ENCODE data around the gene WDR81. TPM values are rescaled to one million over a fixed set of nuclear protein-coding genes. Genes with fewer than 3 reads are reported as not detected.

Gene WDR81
- polyA plus RNA-seq, 1 donor from 2014 or later = 21.6 TPM

- Mint-ChIP-seq H3K27ac (no peak overlapping the region), H3K4me3 (no peak overlapping the region), H3K27me3 (no peaks in the 10 kb centered on the region), H3K4me1 (peaks cover 15 to 24% (median 20%) of the 10 kb centered on the region in 3 donors), H3K36me3 (peaks cover 10% of the 10 kb centered on the region), H3K9me3 (no peaks in the 10 kb centered on the region)
Measured at GRCh38 chr17:1786708-1787107, 62.2 kb downstream of the WDR81 start.

- Mint-ChIP-seq H3K27ac (no peak overlapping the region), H3K9me3 (no peaks in the 10 kb centered on the region), H3K36me3 (peaks cover 10% of the 10 kb centered on the region)
Measured at GRCh38 chr17:1787301-1787902, 62.9 kb downstream of the WDR81 start.

More at GRCh38 chr17:1787301-1787902, 62.9 kb downstream of the WDR81 start:
- no peak overlapping the region for H3K4me3 Mint-ChIP-seq
- no peaks in the 10 kb centered on the region for H3K27me3 Mint-ChIP-seq
- peaks cover 15 to 21% (median 19%) of the 10 kb centered on the region in 3 donors for H3K4me1 Mint-ChIP-seq

Other genes starting within 250 kb of the WDR81 start
- 29.6 TPM for gene MYO1C, start 232.0 kb upstream of the WDR81 start, polyA plus RNA-seq
- 51.7 TPM for gene INPP5K, start 208.1 kb upstream of the WDR81 start, polyA plus RNA-seq
- 32.1 TPM for gene PITPNA, start 161.9 kb upstream of the WDR81 start, polyA plus RNA-seq
- gene SLC43A2, start 95.9 kb upstream of the WDR81 start, polyA plus RNA-seq = 27.3 TPM
- 0.19 TPM for gene SCARF1, start 79.0 kb upstream of the WDR81 start, polyA plus RNA-seq
- 2.6 TPM for gene RILP, start 74.8 kb upstream of the WDR81 start, polyA plus RNA-seq
- 156 TPM for gene PRPF8, start 39.8 kb upstream of the WDR81 start, polyA plus RNA-seq
- not detected for gene TLCD2, start 14.3 kb upstream of the WDR81 start, polyA plus RNA-seq
- 1.2 TPM for gene SERPINF2, start 18.2 kb downstream of the WDR81 start, polyA plus RNA-seq
- 8.3 TPM for gene SERPINF1, start 37.4 kb downstream of the WDR81 start, polyA plus RNA-seq
- gene SMYD4, start 105.2 kb downstream of the WDR81 start, polyA plus RNA-seq = 12.7 TPM
- 57.7 TPM for gene RPA1, start 105.3 kb downstream of the WDR81 start, polyA plus RNA-seq